Stimulated activated CD8-positive, alpha-beta memory T cell treated with anti-CD3 and anti-CD28 coated beads, Interleukin-2, amount 100 ng/mL, for 1 hour (primary cell): ENCODE measurements around the gene CEP250.
"Not testable (repeated sequence)": the region's sequence is repeated elsewhere in the genome, so short reads cannot be mapped to it uniquely, and the experiment has no call there.

Experiments used
- DNase-seq, 2 donors: peaks; one replicate each; pipeline ENCODE4 v3.0.0-alpha.2; 2020; ENCODE audit warnings: low read depth in 2 of 2

Gene CEP250

DNA sequence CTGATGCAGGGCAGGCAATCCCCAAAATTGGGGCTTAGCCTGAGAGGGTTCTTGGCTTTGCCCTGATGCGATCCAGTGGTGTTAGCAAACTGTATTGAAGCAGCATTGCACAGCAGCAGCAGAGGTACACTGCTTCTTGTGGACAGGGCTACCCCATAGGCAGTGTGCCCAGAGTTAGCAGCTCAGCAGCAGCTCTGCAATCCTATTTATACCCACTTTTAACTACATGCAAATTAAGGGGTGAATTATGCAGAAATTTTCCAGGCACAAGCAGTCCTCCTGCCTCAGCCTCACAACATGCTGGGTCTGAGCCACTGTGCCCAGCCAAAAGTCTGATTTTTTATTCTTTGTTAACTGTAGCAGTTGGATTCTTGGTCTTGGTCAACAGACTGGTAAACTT lies 70.2 kb downstream of the CEP250 start:
- DNase-seq = no peak

DNA sequence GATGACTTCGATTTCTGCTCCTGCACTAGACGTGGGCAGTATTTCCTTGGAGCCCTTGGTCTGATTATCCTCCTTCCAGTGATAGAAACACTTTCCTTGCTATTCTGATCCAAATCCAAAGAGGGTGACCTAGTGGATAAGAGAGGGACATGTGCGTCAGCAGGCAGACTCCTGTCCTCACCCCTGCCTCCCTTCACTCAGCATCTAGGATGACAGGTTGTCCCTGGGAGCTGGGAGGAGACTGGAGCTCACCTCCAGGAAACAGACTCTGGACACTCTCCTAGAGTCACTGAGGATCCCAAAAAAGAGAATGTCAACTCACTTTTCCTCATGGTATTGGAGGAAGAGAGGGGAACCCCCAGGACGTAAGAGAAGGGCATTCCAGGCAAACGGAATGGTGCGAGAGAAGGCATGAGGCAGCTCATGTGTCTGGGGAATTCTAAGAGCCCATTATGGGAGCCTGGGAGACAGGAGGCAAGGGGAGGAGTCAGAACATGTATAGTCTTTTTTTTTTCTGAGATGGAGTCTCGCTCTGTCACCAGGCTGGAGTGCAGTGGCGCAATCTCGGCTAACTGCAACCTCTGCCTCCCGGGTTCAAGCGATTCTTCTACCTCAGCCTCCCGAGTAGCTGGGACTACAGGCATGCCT lies 71.8 kb downstream of the CEP250 start:
- no peak for DNase-seq

DNA sequence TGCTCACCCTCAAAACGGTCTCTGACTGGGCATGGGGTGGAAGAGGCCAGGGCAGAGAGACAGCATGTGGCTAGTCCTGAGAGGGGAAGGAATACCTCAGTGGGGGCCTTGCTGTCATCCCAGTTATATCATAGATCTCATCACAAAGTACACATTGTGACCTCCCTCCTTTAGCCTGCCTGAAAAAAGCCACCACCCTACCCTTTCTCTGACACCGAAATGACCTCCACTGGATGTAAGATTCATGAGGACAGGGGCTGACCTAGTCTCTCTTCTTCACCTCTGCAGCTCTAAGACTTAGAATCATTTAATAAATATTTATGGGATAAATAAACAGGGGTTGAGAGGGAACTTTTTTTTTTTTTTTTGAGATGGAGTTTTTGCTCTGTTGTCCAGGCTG lies 74.2 kb downstream of the CEP250 start, which contains the start of gene C20orf173:
Gene C20orf173, minus strand, starts transcription at position 101 of the 400 bp plus-strand sequence. CDS start 279 bp downstream, outside the sequence.
- no peak for DNase-seq

DNA sequence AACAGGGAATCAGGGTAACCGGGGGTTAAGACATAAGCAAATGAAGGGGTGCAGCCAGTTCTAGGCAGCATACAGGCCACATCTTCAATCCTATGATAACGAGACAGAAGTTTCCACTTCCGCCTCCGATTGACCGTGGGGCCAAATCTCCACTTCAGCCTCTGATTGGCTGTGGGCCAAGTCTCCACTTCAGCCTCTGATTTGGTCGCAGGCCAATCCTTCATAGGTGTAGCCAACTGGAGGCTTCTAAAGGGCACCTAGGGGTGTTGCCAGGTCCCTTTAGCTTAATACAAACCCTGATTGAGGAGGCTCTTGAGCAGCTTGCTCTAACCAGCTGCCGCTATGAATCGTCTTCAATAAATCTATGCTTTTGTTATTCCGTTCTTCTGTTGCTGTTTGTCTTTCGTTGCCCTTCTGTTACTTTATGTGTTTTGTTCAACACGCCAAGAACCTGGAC lies 84.4 kb downstream of the CEP250 start:
- no peak for DNase-seq

DNA sequence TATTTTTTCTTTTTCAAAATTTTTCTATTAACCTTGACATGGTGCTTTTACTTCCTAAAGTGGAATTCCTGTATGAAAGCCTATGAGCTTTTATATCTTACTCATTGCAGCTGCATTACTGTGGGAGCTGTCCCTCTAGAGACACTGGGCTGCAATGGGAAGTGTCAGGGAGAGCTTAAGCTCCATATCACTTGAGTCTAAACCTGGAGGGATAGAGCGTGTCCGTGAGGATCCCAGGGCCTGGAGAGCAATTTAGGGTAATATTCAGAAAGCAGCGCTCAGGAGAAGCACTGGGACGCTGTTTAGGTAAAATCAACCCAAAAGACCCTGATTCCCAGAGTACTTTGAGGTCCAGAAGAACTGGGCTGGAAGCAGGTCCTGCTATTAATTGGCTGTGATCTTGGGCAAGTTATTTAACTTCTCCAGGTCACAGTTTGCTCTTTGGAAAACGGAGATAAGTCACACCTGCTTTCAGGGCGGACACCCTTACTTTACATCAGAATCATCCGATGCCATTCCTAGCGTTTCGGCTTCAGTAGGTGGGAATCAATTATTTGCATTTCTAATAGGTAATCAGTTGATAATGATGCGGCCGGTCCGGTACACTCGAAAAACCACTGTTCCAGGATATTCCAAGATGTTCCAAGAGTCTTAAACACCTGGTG lies 85.9 kb downstream of the CEP250 start:
- DNase-seq = no peak

DNA sequence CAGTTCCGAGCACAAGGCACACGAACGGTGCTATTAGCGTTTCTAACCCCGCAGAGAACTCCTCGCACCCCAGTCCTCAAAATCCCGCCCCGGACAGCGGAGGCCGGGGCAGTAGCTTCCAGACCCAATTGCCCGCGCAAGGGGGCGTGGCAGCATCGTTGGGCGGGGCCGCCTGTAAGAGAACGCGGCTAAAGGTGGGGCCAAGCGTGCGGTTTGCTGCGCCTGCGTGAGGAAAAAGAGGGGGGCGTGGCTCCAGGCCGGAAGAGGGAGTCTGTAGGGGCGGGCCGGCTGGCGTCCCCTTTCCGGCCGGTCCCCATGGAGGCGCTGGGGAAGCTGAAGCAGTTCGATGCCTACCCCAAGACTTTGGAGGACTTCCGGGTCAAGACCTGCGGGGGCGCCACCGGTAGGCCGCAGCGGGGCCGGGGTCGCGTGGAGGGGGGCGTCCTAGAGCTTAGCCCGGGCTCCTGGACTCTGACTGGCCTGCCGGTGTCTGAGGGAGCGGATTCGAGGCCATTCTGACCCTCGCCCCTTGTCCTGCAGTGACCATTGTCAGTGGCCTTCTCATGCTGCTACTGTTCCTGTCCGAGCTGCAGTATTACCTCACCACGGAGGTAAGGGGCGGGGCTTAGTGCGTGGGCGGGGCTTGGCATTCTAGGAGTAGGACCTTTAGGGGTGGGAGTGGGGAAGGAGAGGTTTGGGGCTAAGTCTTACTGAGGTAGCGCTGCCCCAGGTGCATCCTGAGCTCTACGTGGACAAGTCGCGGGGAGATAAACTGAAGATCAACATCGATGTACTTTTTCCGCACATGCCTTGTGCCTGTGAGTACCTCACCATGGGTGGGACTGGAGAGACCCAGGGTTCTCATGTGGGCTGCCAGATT lies 86.6 kb downstream of the CEP250 start, which contains the start of gene ERGIC3:
Gene ERGIC3, plus strand, starts transcription at position 296 of the 880 bp plus-strand sequence. Its CDS starts 20 bp downstream, at position 316.
- peak; percentile 94 to 95 for DNase-seq

DNA sequence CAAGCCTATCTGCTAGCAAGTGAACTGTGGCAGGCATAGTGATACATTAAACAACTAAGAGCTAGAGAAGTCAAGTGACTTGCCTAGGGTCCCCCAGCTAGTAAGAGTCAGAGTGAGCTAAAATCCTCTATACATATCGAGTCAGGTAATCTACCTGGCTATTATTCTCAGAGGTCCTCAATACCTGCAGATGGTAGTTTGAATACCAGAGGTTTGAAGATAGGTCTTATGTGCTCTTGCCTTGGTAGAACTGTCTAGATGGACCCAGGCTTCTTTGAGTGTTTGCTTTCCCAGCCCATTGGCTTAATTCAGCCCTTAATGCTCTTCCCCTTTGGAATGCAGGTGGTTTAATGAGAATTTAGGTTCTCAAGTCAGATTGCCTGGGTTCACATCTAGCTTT lies 87.6 kb downstream of the CEP250 start:
- no peak for DNase-seq

DNA sequence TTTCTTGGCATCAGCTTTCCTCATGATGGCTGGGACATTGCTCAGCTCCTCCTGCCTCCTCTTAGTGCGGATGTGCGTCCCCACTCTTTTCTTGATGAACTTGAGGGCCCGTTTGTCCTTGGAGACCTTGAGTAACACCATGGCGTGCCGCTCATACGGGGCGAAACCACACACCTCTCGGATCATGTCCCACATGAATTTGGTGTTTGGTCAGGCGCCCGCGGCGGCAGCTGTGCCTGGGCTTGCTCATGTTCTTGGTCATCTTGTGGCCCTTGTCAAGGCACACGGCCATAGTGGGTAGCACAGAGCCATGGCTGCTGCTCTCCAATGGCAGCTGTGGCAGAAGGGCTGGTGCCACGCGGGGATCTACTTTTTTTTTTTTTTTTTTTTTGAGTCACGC lies 89.0 kb downstream of the CEP250 start:
- no peak for DNase-seq

DNA sequence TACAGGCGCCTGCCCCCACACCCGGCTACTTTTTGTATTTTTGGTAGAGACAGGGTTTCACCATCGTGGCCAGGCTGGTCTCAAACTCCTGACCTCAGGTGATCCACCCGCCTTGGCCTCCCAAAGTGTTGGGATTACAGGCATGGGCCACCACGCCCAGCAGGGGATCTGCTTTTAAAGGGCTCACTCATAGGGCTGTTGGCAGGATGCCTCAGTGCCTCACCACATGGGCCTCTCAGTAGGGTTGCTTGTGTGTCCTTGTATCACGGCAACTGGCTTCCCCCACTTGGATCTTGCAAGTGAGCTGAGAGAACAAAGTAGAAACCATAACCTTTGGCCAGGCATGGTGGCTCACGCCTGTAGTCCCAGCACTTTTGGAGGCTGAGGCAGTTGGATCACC lies 89.5 kb downstream of the CEP250 start:
- not testable (repeated sequence) for DNase-seq

DNA sequence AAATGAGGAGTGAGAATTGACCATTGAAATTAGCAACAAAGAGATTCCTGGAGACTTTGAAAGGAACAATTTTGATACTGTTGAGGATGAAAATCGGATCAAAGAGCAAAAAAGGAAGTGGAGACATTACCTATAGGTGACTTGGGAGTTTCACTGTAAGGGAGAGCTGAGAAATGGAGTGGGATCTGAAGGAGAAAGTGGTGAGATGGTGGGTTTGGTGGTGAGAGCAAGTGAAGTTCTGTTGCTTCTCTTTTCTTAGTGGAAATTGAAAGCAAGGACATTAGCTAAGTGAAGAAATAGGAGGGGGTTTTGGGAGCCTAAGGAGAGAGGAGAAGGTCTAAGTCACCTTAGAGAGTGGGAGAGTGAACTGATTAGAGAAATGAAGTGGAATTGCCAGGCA lies 90.7 kb downstream of the CEP250 start:
- DNase-seq = no peak

DNA sequence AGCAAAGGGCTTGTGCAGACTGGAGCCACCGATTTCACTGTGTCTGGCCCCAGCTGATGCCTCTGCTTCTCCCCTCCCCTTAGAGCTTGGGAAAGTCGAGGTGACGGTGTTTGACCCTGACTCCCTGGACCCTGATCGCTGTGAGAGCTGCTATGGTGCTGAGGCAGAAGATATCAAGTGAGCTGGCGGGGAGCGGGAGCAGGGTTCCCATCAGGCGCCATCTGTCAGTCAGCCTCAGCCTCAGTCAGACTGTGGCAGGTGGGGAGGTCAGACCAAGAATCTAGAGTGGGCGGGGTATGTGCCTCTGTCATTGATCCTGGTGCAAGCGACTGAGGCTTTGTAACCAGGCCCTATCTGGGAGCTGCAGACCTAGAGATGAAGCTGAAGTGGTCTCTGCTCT lies 91.9 kb downstream of the CEP250 start:
- no peak for DNase-seq

DNA sequence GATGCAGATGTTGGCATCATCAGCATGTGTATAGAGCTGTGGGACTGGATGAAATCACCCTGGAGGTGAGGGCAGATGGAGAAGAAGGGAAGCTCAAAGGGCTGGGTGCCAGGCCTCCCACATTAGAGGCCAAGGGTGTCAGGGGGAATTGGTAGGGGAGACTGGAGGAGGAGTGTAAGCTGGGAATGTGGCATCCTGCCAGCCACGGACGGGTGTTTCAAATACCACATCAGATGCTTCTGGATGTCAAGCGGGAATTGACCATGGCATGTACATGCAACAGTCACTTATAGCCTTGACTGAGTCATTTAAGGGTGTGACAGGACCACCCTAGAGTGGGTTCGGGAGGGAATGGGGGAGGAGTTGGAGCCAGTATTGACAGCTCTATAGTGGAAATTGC lies 96.1 kb downstream of the CEP250 start:
- no peak for DNase-seq

DNA sequence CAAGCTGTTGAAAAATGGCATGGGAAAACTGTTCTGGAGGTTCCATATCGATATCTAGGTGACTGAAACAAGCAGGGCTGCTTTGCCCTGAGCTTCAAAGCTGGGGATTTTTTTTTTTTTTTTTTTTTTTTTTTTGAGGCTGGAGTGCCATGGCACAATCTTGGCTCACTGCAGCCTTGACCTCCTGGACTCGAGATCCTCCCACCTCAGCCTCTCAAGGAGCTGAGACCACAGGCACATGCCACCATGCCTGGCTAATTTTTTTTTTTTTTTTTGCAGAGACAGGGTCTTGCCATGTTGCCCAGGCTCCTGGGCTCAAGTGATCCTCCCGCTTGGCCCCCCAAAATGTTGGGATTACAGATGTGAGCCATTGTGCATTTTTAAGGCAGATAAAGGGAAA lies 97.5 kb downstream of the CEP250 start:
- no peak for DNase-seq

DNA sequence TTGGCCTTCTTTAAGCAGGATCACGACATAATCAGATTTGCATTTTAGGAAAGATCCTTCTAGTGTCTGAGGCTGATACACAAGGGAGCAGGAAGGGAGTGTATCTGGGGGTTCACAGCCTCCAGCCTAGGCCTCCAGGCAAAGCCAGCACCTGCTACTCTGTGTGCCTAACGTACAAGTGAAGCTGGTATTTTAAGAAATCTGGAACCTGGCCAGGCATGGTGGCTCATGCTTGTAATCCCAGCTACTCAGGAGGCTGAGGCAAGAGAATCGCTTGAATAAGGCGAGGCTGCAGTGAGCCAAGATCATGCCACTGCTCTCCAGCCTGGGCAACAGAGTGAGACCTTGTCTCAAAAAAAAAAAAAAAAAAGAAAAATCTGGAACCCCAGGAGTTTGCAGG lies 100.1 kb downstream of the CEP250 start:
- DNase-seq = not testable (repeated sequence)

DNA sequence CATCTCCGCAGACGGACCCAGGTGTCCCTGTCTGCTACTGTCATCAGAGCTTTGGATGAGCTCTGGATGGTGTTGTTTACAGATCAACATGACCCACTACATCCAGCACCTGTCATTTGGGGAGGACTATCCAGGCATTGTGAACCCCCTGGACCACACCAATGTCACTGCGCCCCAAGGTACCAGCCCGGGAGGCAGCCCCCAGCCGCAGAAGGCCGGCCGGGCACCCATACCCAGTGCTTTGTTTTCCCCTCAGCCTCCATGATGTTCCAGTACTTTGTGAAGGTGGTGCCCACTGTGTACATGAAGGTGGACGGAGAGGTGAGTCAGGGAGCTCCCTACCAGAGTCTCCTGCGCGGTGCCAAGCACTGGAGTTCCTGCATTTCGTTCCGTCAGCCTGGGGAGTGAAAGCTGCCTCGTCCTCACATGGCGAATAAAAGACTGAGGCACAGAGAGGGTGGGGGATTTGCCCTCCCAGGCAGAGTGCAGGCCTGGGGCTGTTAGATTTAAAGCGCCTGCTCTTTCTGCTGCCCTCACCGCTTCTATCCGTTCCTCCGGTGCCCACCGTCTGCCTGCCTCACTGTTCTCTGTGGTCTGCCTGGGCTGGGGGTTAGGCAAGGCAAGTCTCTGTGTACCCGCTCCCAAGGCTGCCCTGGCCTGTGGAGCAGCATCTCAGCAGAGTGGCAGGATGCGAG lies 100.7 kb downstream of the CEP250 start:
- no peak for DNase-seq

DNA sequence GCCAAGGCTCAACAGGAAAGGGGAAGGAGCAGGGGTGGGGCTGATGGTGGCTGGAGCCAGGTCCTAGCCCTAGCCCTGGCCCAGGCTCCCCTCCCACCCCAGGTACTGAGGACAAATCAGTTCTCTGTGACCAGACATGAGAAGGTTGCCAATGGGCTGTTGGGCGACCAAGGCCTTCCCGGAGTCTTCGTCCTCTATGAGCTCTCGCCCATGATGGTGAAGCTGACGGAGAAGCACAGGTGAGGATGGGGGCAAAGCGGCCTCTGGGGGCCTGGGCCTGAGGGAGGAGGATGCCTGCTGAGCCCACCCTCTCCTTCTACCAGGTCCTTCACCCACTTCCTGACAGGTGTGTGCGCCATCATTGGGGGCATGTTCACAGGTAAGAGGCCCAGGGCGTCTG lies 101.5 kb downstream of the CEP250 start:
- DNase-seq = no peak

DNA sequence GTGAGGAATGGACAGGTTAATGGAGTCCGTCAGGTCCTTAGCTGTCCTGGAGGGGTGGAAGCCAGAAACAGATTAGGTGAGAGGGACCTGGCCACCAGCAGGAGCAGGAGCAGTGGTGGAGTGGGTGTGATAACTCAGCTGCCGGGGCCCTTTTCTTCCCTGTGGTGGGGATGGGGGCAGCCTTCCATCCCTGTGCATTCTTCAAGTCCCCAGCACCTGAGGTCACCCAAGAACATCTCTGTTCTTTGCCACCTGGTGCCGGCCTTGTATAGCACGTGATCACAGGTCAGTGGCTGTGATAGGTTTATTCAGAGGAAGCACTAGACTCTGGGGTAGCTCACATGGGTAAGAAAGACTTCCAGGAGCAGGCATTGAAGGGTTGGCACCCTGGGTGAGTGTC lies 103.1 kb downstream of the CEP250 start:
- no peak for DNase-seq

DNA sequence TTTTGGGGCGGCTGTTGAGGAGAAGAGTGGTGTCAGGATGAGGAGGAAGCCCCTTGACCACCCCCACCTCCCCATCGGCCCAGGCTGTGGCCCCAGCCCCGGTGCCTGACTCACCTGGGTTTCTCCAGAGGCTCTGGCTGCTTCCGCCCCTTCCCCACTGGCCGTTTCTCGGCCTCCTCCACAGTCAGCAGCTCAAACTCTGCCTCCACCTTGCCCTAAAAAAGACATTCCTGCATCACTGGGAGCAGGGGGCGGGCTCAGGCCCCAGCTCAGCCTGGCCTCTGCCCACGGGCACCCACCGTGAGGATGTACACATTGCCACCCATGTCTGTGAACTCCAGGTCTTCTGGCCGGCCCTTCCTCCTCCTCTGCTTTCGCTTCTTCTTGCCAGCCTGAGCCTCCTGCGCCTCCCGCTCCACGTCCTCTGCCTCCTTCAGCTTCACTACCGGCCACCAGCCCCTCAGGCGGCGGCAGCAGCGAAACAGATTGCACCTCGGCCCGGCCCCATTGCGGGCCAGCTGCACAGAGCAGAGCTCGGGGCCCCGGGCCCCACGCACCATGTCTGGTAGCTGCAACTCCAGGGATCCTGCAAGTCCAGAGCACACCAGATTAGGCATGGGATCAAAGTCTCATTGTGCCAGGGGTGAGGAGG lies 103.8 kb downstream of the CEP250 start:
- no peak for DNase-seq

DNA sequence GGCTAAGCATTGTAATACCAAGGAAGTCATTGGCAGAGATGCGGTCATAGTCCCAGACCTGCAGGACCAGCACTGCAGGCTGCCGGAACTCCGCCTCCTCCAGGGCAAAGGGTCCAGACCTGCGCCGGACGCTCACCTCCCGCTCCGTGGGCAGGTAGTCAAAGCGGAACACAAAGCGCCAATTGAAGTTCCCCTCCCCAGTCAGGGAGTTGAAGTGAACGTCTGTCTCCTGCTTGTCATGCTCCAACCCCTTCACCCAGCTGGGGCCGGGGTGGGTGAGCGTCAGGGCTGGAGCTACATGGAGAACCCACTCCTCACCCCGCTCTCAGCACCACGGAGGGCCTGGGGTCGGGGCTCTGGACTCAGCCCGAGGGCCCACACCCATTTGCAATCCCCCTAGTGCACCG lies 104.7 kb downstream of the CEP250 start:
- DNase-seq = no peak

DNA sequence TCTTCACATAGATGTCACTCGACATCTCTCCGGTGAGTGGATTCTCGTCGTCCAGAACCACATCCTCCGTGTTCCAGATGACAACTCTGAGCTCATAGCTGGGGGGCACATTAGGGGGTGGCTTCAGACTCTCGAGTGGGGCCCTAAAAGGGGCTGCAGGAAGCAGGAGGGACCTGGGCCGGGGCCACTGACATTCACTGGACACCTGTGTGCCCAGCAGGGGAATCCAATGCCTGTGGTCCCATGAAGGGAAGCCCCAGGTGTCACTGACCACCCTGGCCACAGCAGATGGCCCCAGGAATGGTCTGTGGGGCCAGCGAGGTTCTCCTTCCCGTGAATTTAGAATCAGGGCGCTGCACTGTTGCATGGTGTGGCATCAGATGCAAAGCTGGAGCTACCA lies 105.1 kb downstream of the CEP250 start:
- DNase-seq = no peak

DNA sequence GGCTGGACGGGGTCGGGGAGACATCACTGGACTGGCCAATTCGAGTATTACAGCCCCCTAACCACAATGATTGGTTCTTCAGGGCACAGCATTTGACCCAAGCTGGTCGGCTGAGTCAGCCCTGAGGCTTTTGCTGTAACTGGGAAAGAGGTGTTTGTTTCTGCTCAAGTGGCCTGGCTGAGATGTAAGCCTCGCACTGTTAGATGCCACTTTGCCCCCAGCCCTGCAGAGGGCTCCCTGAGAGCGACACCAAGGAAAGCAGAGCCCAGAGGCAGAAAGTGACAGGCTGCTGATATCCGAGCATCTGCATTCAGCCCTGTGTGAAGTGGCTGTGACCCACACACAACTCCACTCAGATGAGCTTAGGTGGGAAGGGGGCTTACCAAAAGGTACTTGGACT lies 105.9 kb downstream of the CEP250 start:
- no peak for DNase-seq
